Epithelial cell of esophagus (primary cell): Measurements from ENCODE around the gene PAPOLB.

Experiments
- DNase-seq: peaks from one replicate; pipeline ENCODE4 v3.0.0; 2010; ENCODE audit warnings: low read depth
- H3K4me3 ChIP-seq: 2 replicates; pipeline ENCODE4 v1.5.1; 2011; ENCODE audit warnings: mild to moderate bottlenecking, low read length, control low read depth
- TF ChIP-seq, protein P1 (sequence below): IDR thresholded peaks from 2 replicates; pipeline ENCODE4 v1.5.1; 2011; ENCODE audit warnings: low read depth, mild to moderate bottlenecking, low read length, control low read depth, inconsistent platforms; ENCODE audit not compliant: insufficient read depth; ENCODE audit errors: missing control alignments

Gene PAPOLB

DNA sequence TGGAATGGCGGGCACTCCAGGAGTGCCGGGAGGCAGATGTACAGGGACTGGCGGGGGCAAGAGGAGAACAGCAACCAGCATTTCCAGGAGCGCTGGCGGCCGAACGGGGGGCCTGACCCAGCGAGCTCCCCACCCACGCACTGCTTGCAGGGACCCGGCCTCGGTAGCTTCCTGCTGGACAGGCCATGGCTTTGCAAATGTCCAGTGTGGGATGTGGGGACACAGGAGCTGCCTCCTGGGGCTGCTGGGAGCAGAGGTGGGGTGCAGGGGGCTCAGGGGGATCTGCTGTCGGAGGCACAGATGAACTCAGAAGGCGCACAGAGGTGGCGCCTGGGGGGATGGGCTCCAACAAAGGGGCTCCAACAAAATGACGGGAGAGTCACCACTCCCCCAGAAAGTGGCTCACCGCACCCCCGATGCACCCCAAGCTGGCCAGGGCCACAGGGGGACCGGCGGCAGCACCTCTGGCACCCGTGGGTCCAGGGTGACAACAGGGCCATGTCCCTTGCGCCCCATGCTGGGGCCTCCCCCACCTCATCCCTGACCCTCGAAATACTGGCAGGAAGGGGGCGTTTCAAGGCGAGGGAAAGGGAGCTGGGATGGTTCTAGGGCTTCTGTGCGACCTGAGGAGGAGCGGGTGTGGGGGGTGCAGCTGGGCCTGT is 45.3 kb downstream of the PAPOLB start:
- no peak for DNase-seq
- TF ChIP-seq, protein P1, sequence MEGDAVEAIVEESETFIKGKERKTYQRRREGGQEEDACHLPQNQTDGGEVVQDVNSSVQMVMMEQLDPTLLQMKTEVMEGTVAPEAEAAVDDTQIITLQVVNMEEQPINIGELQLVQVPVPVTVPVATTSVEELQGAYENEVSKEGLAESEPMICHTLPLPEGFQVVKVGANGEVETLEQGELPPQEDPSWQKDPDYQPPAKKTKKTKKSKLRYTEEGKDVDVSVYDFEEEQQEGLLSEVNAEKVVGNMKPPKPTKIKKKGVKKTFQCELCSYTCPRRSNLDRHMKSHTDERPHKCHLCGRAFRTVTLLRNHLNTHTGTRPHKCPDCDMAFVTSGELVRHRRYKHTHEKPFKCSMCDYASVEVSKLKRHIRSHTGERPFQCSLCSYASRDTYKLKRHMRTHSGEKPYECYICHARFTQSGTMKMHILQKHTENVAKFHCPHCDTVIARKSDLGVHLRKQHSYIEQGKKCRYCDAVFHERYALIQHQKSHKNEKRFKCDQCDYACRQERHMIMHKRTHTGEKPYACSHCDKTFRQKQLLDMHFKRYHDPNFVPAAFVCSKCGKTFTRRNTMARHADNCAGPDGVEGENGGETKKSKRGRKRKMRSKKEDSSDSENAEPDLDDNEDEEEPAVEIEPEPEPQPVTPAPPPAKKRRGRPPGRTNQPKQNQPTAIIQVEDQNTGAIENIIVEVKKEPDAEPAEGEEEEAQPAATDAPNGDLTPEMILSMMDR: no peak
- H3K4me3 ChIP-seq: no peak overlapping the region

DNA sequence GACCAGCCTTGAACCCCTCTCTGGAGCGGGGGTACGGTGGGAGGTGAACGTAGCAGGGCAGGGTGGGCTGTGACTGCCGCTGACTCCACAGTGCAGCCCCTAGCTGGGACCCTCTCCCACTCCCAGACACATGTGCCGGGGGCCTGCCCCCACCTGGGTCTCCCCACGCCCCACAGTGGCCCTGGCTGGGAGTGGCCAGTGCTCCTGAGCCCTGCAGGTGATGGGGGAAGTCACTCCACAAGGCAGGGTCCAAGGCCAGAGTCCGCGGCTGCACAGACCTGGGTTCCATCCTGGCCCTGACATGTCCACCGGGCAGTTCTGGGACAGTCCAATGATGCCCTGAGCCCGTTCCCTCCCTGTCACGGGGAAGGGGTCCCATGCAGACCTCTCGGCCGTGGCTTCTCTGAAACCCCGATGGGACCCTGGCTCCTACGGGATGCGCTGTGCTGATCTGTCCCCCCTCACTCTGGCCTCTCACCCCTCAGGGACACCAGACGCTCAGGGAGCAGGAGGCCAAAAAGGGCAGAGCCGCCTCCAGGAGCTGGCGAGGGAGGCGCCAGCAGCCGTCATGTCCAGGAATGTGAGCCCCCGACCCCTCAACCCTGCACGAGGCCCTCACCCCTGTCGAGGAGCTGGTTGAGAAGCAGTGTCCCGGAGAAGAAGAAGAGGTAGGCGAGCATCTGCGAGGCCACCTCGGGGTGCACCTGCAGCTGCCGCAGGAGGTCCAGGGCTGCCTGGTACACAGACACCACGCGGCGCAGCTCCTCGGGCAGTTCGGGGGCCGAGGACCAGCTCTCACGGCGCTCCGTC is 46.0 kb downstream of the PAPOLB start:
- H3K4me3 ChIP-seq: no peak overlapping the region
- TF ChIP-seq, protein P1: no peak
- DNase-seq: no peak

DNA sequence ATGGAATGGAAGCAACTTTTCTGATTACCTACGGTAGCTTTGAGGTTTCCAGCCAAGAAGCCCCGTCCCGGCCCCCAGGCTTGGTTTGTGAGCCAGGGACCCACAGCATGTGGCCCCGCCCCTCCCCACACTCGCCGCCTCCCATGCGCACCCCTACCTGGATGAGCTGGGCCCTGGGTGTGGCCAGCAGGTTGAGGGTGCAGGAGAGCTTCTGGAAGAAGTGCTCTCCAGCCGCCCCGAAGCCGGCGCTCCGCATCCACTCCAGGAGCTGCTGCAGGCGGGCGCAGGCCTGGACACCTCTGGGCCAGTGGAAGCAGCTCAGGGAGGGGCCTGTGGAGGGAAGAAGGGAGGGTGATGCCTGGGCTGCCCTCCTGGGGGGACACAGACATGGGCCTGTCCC is 46.7 kb downstream of the PAPOLB start:
- no peak overlapping the region for H3K4me3 ChIP-seq
- TF ChIP-seq, protein P1: no peak
- DNase-seq: no peak

DNA sequence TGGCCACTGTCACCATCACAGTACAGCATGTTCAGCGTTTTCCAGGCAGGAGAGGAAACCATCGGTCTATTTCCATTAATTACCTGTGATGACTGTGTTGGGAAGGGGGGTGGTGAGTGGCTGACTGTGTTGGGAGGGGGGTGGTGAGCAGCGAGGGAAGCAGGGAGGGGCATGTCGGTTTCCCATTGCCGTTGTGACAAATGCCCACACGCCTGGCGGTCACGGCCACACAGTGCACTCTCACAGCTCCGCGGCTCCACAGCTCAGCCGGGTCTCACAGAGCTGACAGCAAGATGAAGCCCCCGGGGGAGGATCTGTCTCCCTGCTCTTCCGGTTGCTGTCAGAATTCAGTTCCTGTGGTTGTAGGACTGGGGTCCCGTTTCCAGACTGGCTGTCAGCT is 47.4 kb downstream of the PAPOLB start:
- TF ChIP-seq, protein P1: no peak
- DNase-seq: no peak
- no peak overlapping the region for H3K4me3 ChIP-seq

DNA sequence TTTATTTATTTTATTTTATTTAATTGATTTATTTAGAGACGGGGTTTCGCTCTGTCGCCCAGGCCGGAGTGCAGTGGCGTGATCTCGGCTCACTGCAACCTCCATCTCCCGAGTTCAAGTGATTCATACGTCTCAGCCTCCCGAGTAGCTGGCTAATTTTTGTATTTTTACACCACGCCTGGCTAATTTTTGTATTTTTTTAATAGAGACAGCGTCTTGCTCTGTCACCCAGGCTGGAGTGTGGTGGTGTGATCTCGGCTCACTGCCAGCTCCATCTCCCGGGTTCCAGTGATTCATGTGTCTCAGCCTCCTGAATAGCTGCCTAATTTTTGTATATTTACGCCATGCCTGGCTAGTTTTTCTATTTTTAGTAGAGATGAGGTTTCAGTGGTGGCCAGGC is 52.2 kb downstream of the PAPOLB start:
- no peak for DNase-seq
- TF ChIP-seq, protein P1: no peak
- H3K4me3 ChIP-seq: no peak overlapping the region

DNA sequence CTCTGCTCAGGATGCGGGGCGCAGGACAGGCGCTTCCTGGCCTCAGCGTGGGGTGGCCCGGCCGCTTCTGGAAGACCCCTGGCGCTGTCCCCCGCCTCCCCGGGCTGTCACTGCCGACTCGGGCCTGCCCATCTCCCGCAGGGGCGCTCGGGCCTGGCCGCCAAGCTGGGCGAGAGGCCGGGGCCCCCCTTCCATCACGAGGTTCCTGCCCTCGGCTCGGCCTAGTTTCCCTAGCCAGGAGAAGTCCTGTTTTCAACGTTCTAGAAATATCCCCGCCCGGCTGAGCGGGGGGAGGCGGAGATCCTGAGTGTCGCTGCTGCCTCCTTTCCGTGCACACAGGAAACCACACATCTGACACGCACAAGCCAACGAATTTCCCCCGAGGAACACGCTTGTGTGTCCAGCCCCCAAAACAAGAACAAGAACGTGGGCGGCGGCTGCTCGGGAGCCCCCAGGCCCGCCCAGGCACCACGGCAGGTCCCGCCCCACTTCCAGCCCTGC is 52.7 kb downstream of the PAPOLB start:
- no peak for DNase-seq
- TF ChIP-seq, protein P1: no peak
- no peak overlapping the region for H3K4me3 ChIP-seq

DNA sequence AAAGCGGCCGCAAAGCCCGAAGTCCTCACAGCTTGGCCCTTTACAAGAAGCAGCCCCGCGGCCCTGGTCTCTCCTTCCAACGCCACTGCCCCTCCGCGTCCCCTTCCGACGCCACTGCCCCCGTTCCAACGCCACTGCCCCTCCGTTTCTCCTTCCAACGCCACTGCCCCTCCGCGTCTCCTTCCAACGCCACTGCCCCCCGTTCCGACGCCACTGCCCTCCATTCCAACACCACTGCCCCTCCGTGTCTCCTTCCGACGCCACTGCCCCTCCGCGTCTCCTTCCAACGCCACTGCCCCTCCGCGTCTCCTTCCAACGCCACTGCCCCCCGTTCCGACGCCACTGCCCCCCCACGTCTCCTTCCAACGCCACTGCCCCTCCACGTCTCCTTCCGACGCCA is 53.3 kb downstream of the PAPOLB start:
- H3K4me3 ChIP-seq: no peak overlapping the region
- DNase-seq: no peak
- TF ChIP-seq, protein P1: no peak
